Measurements from ENCODE around the gene RINL.

Gene RINL

DNA sequence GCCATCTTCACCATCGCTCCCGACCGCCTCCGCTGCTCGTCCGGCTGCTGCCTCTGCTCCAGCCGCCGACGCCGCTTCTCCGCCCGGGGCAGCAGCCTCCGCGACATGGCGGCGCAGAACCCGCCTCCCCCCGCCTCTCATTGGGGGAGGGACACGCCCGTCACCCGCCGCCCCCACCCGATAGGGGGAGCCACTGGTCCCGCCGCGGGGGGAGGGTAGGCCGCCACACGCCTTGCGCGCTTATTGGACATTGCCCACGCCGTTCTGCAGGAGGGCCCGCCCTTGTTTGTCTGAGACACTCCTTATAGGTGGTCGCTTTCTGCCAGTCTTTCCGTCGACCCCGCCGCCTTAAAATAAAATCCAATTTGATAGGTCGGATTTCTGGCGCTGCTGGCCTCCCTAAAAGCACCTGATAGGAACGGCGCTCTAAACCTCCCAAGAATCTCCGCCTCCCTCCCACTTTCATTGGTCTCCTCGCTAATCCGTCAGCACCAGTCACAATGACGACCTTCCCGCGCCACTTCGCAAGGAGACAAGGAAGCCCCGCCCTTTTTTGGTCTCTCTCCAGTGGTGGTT lies 28.1 kb downstream of the RINL start, which contains the start of gene HNRNPL:
Gene HNRNPL, minus strand, starts transcription at position 127 of the 576 bp plus-strand sequence. Its CDS starts 20 bp downstream, at position 107.
- DNase-seq (ENCODE audit: low read depth in 2 of 2): peak; percentile 97 to 98

DNA sequence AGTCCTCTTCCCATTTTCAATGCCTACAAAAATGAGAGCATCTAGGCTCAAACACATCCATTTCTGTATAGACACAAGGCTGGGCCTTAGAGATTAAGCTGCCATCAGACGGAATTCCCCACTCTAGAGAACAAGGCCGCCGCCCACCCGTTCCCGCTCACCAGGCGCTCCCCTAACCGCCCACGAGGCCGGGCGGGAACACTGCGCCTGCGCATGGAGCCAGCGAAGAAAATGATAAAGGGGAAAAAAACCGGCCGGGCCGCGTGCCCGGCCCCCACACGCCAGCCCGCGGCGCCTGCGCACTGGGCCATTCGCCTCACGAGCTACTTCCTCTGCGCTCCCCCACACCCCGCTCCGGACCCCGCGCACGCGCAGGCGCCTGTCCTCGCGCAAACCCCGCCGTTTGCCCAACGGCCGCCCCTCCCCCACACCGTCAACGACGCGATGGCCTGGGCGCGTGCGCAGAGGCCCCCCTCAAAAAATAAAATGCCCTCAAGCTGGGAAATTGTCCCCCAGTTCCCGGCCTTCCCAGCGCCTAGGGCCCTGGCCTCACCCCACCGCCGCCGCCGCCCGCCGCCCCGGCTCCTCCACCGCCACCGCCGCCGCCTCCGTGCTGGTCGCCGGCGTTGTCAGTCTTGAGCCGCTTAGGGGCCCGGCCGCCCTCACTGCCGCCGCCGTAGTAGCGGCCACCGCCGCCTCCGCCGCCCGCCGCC lies 28.8 kb downstream of the RINL start:
- peak; percentile 94 to 97 for DNase-seq (ENCODE audit: low read depth in 2 of 2)

DNA sequence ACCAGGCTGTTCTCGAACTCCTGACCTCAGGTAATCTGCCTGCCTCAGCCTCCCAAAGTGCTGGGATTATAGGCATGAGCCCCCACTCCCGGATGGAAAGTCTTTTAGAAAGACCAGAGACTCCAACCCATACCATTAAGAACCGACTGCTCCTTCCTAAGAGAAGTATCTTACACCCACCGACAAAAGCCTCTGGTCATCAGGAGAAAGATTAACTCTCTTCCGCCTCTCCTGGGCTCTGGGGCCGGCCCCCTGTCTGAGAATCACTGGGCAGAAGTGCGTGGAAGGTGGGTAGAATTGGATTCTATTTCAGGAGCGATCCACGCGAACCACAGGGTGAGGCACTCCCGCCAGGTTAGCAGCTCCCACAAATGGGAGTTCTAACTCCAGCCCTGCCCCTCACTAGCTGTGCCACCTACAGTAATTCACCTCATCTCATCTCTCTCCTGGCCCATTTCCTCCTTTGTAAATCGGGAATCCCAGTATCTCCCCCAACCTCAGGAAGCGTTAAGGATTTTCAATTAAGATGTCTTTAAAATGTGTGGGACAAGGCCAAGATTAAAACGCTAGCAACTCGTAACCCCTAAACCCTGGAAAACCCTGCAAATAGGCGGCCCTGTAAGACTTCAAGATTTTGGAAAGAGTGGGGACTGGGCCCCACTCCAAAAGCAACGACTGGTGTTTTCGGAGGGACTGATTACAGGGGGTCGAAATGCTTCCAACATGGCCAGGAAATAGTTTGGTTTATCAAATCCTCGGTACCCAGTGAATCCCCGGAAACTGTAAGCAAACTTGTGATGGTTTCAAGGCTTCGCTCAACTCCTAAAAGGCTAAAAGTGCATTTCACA lies 29.6 kb downstream of the RINL start:
- DNase-seq (ENCODE audit: low read depth in 2 of 2): no peak

DNA sequence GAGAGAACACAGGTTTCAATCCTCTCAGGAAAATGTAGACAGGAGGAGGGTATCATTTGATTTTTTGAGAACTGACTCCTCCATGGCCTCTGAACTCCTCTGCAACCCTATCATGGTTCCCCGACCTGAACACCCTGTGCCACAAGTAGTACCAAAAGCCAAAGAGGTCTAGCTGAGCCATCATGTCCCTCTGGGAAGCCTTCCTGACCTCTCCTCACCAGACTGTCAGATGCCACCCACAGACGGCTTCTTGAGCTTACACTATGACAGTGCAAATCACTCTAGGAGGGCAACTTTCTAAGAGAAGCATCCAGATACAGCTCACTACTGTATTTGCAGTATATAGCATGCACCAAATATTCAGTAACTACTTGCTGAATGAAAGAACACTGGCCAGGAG lies 32.0 kb downstream of the RINL start:
- DNase-seq (ENCODE audit: low read depth in 2 of 2): no peak

DNA sequence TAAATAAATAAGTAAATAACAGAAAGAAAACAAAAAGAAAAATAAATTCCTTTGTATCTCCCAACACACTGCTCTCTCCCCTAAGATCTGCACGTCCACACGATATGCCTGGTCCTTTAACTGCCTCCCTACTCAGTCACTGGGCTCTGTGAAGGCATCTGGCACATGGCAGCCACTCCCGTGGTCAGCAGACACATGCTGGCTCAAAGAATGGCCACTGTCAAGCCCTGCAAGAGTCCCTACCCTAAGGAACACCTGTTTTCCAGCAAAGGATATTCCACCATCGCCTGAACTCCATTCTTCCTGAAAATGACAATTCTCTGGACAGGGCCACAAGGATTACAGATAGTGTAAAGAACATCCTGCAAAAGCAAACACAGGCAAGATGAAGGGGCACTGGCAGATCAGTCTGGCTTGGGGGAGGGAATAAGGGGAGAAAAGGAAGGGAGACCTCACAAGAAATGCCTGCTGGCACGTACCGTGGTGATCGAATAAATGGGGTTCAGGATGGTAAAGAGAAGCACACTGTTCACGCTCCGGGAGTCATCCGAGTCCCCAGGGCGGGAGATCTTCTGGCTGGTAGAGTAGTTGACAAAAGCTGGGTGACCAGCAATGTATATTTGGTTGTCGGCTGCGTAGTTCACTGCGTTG lies 32.6 kb downstream of the RINL start:
- DNase-seq (ENCODE audit: low read depth in 2 of 2): no peak

DNA sequence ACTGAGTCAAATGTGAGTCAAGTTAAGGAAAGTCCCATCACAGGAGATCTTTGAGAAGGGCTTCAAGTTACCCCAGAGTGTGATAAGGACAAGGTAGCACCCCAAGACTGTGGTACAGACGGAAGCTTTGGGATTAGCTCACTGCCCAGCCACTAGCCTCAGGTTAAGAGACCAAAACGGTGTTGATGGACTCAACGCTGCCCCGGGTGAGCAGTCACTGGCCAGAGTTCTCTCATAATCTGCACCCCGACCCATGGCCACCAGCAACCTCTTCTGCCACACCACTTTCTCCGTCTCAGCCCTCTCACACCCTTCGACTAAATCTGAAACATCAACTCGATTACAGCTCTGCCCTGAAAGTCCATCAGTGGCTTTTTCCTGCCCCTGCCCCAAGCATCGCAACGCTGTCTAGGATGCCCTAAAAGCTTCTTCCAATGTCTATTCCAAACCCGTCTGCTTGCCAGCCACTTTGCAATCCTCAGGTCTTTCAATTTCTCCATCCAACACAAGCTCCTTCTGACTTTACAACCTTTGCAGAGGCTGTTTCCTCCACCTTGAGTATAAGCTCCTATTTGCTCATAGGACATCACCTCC lies 33.9 kb downstream of the RINL start:
- no peak for DNase-seq (ENCODE audit: low read depth in 2 of 2)

DNA sequence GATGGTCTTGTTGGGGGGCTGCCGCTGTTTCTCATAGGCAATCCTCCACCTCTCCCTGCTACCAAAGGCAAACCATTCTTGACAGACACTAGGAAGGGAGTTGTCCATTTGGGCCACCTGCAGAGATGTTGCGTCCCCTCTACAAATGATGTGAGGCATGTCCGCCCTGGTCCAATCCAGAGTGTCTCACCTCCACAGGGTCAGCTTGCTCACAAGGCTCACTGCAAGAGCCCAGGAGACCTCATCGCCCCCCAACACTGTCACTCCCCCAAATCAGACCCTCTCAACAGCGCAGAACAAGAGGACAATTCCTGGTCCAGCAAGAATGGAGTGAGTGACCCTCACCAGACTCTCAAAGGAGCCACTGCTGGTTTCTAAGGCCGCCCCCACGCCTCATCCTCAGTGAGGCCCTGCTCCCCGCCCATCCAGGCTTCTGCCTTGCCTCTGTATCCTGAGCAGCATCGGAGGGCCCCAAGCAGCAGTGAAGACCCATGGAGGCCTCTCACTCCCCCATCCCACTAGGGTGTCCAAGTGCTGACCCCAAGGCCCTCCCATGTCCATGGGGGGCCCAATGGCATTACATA lies 34.8 kb downstream of the RINL start:
- DNase-seq (ENCODE audit: low read depth in 2 of 2): no peak

DNA sequence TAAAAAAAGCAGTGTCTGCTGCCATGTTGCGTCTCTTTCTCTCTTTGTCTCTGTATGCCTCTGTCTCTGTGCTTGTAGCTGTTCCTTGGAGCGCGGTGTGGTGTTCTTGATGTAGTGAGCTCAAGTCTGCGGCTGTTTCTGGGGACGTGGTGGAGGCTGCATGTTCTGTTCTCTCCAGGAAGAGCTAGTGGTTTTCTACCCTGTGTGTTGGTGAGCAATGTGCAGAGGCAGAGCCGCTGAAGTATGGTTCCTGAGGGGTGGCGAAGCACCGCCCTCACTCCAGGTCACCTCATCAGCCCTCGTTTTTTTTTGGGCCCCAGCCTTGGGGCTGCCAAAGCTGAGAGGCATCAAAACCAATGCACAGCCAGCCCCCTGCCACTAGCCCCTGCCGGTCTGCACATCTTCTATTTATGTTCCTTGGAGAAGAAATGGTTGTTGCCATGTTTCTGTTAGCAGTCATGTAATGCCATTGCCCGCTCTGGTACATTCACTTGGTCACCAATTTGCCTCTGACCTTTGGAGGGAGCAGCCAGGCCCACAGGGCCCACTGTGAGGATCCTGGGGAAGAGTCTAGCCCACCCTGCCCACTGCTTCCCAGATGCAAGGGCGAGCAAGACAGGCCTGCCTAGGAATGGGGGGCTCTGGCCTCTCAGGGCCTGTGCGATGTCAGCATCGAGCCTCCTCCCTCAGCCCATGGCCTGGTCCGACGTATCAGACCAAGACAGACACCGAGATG lies 35.5 kb downstream of the RINL start:
- peak in 1 of 2 donors; percentile 32 for DNase-seq (ENCODE audit: low read depth in 2 of 2)

DNA sequence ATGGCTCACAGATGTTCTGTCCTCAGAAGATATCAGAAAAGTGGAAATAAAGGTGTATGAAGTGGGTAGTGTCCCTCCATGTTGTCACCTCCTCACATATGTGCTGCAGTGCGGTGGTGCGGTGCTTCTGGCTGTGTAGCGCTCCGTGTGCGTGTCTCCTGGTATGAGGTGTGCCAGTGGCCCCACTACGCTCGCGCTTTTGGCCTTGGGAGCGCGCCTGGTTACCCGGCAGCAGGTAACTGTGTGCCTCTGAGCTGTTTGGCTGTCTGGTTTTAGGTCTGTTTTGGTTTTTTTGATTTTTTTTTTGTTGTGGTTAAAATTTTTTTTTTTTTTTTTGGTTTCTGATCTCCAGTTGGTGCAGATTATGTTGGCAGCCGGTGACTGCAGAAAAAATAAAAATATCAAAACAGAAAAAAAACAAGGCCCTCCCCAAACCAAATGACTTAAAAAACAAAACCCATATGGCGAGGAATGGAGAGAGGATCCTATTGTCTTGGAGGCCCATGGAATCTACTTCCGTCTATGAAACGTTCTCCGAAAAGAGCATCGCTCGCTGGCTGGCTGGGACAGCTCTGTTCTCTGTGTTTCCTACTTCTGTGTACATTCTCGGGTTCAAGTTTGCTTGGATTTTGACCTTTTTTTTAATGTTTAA lies 36.2 kb downstream of the RINL start:
- no peak for DNase-seq (ENCODE audit: low read depth in 2 of 2)

DNA sequence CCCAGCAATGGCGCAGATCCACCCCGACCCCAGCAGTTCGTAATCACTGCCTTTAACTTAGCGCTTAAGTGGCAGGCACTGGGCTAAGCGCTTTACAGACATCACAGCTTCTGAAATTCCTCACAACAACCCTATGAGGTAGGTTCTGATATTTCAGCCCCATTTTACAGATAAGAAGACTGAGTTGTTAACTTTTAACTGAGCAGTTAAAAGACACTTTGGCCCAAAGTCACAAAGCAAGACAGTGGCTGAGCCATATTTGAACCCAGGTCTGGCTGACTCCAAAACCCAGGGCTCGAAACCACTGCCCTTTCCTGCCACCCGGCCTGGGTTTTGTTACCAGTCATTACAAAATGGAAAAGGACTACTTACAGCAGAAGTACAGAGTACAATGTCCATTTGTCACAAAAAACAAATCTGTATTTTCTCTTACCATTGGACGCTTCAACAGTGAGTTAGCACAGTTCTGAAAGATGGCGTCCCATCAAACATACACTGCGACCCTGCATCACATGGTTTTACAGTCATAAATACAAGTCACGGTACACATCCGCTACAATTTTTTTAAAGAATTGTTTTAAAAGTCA lies 36.8 kb downstream of the RINL start:
- DNase-seq (ENCODE audit: low read depth in 2 of 2): no peak

DNA sequence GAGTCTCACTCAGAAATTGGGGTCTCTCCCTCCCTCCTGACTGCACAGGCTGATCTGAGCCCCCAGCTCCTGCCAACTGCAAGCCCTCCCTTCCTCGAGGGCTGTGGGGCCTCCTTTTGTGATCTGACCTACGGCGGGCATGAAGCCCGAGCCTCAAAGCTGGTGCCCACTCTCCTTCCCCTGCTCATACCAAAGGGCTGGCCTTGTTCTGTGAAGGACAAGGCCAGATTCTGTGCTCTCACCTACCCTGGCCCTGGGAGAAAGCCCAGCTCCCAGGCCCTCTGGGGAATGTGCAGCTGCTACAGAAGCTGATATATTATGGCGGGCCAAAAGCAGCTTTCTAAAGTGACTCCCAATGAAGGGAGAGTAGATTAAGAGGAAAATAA lies 37.5 kb downstream of the RINL start:
- DNase-seq (ENCODE audit: low read depth in 2 of 2): no peak

DNA sequence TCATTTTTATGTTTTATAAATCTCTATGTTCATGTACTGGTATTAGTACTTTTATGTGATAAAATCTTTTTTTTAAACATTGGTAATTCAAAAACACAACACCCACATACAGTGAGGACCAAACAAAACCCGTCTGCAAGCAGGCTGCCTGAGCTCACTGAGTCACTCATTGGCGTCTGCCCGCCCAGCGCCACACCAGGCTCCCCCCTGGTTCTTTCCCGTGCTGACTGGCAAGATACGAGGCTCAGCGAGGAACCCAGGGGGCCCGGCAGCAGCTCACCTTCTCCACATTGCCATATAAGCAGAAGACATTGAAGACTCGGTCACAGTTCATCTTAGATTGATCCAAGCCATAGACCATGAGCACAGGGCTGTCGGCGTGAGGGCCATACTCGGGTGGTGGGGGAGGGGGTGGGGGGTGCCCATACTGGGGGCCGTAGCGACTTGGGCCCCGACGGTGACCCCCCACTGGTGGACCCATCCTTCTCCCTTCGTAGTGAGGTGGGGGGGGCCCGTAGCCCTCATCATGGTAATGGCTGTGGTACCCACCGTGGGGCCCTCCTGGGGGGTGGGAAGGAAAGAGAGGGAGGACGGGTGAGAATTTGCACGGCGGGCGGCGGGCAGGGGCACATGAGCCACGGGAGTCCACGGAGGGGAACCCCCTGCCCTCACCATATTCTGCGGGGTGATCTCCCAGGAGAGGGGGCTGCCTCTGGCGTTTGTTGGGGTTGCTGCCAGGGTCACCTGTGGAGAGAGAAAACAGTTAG lies 38.1 kb downstream of the RINL start:
- no peak for DNase-seq (ENCODE audit: low read depth in 2 of 2)

DNA sequence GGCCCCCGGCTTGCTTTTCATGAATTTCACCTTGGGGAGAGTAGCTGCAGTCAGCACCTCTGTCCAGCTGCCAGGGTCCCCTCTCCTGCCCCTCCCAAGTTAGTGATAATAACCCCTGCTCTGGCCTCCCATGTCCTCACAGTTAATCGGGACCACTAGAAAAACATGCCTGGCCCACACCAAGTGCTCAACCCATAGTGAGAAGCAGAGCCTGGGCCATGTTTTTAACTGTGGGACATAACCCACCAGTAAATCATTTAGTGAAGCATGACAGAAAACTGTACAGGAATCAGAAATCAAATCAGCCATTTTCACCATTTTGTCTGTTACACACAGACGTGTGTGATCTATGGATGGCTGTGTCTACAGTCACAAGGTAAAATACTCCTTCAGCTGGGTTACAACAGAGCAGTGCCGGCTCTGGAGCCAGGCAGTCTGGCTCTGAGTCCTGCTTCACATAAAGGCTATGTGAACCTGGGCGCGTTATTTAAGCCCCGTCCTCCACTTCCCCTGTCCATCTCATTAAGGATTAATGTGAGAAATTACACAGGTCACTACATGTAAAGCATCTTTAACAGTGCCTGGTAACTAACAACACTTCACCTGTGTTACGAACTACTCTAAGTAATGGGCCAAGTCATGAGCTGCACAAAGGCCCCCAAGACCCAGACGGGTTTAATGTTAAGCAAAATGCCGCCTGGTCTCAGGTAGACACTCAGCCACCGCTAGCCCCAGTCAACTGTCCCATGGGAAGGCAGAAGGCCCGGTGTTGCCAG lies 38.9 kb downstream of the RINL start:
- DNase-seq (ENCODE audit: low read depth in 2 of 2): no peak

DNA sequence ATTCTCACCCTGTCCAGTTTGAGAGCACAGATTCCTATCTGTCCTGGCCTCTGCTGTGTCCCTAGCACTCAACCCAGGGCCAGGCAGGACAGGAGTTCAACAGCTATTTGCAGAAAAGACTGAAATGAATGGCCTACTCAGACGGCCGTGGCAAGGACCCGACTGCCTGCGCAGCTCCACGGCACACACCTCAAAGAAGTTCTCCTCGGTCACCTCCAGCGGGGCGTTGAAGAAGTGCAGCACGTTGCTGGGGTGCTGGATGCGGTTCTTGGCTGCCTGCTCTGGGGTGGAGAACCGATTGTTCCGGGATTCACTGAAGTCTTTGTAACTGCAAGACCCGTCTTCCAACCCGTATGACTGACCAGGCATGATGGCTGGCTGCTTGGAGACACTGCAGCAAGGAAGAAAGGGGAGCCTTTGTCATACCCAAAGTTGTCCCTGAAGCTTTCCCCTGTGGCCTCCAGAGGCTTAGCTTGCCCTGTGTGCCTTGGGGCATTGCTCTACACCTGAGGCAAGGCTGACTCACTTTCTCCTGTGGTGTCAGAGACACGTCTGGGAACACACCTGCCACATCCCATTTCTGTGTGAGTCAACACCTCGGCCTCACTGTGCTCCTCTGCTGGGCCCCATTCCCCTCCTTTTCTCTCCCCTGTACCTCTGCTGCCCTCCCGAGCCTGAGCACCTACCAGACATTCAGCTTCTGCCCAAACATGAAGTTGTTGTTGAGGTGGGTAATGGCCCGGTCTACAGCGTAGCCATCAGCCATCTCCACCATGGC lies 39.7 kb downstream of the RINL start:
- no peak for DNase-seq (ENCODE audit: low read depth in 2 of 2)

DNA sequence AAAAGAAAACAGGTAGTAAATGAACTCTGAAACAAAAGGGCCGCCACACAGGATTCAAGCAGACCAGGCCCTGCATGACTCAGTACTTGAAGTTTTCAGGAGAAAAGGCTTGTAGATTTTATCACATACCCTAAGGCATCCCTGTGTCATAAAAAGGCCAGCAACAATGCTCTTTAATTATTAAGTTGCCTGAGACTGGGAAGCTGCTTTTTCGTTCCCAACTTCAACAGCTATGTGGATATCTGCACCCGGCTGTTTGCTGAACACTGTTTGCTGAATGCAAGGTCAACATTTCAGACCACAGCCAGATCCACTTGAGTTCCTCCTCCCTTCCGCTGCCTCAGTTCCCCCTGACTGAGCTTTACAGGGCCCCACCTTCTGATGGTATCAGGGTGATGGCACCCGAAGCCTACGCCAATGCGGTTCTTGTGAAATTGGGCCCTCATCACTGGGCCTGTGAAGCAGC lies 40.4 kb downstream of the RINL start:
- DNase-seq (ENCODE audit: low read depth in 2 of 2): no peak

DNA sequence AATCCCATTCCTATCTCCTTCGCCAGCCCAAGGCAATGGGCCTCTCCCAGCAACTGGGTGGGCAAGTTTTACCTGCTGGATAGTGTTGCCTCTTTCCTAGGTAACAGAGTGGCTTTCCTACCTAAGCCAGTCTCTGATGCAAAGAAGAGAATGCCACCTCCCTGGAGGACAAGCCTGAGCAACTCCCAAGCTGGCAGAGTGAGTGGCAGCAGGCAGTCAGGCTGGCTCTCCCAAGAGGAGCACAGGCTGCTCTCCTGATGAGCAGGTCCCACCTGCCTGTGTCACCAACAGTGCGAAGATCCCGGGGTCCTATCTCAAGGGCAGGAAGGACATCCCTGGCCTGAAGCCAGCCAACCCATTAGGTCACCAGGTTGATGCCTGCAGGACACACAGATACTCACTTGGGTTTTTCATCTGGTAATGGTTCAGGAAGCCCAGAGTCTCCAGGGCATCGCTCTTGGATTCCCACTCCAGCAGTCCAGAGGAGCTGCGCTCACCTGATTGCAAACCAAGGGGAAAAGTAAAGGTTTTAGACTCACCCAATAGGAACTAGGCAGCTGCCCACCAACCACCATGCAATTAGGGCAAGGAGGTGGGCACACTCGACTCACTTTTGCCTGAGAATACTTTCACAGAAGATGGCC lies 41.0 kb downstream of the RINL start:
- no peak for DNase-seq (ENCODE audit: low read depth in 2 of 2)
